ENCODE results near the gene ZNRF2.

The ZNRF2 gene

DNA sequence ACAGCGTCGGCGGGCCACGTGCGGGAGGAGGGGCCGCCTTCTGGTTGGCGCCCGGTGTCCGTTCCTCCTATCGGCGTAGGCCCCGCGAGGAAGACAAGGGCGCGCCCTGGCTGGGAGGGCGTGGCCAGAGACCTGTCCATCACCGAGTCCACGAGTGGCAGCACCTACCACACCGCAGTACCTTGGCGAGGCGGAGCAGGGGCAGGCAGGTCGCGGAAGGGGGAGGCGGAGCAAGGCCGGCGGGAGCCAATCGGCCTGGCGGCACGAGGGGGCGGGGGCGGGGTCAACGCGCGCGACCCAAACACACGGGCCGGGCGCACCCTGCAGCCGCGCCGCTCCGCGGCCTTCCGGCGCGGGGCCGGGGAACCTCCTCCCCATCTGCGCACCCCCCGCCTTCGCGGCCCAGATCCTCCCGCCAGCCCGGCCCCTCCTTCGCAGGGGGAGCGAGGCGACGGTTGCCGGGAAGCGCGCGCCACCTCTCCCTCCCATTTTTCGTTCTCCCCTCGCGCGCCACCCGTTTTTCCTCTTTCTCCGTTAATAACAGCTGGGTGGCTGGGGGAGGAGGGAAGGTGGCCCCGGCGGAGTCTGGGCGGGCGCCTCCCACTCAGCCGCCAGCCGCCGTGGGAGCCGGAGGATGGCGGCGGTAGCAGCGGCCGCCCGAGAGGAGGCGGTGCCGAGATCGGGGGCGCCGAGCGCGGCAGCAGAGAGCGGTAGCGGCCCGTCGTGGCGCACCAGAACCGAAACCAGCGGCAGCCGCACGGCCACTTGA, at the start of gene ZNRF2:
Gene ZNRF2 (plus strand): TSS at position 300 of the 769 bp plus-strand sequence. CDS start 761 bp downstream, outside the sequence.
- DNase-seq (ENCODE audit: low read depth in 2 of 2) = peak; percentile 95 to 97

GRCh38 chr7:30237271-30237695, 47.1 kb upstream of the ZNRF2 start:
- DNase-seq (ENCODE audit: low read depth in 2 of 2) = no peak

DNA sequence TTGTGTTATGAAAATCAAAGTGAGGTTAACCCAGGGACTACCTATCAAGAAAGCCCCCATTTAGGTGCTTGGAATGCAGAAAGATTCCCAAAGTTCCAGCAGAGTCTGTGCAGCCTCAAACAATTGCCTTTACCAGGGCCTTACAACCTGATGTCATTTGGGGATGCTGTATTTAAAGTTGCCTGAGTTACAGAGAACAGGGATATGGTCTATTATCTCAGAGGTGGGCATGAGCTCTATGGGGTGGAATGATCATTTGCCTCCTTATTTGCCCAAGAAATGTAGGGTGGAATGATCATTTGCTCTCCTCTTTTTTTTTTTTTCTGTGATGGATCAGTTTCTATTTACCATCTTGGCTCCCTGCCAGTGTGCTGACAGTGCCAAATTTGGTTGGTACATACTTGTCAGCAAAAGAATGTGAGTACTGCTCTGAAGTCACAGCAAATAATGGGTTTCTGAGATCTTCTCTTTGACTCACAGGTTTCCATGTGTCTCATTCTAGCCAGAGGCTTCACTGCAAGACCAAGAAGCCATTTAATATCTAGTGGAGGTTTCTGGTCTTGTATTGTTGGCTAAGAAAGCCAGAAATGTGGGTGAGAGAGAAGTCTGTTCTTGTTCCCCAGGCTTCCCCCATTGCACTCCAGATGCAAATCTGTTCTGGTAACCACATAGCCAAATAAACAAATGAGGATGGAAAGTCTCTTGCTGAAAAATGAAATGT, 45.5 kb upstream of the ZNRF2 start:
- DNase-seq (ENCODE audit: low read depth in 2 of 2) = no peak

GRCh38 chr7:30240106-30240800, 44.1 kb upstream of the ZNRF2 start:
- DNase-seq (ENCODE audit: low read depth in 2 of 2) = no peak

DNA sequence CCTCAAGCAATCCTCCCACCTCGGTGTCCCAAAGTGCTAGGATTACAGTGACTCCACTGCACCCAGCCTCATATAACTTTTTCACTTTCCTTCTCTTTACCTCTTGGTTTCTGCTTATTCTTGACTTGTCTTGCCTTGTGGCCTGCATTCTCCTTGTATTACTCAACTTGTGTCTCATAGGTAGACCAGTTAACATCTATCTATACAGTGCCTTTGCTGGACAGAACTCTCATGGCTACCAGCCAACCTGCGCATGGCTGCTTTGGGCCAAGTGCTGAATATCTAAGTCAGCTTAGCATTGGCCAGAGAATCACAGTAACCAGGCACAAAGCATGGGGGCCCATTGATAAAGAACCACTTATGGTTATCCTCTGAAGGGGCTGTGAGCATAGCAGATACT, 42.6 kb upstream of the ZNRF2 start:
- DNase-seq (ENCODE audit: low read depth in 2 of 2) = no peak

DNA sequence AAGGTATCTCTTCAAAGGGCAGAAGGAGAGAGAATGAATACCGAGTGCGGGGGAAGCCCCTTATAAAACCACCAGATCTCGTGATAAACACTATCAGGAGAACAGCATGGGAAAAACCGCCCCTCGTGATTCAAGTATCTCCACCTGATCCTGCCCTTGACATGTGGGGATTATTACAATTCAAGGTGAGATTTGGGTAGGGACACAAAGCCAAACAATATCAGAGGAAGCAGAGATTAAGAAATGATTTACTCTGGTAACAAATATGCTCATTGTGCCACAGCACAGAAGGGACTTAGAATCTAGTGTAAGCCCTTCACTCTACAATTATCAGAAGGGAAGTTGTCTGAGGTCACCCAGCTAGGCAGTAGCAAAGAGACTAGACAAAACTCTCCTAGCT, 40.1 kb upstream of the ZNRF2 start:
- no peak for DNase-seq (ENCODE audit: low read depth in 2 of 2)

GRCh38 chr7:30245913-30246312, 38.5 kb upstream of the ZNRF2 start:
- DNase-seq (ENCODE audit: low read depth in 2 of 2) = no peak

DNA sequence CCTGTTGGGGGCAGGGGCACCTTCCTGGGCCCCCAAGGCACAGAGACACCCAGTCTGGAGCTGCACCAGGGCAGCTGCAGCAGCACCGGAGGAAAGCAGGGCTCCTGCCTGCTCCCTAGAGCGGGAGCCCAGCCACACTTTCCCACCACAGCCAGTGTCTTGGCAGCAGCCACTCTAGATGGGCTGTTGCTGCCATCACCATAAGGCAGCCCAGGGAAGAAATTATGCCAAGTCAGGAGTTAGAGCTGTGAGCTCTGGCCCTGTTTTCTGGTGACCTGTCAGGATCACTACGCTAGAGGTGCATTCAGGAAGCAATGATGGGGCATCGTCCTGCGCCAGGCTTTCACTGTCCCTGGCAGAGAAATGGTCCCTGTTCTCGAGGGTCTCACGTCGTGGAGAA, 38.0 kb upstream of the ZNRF2 start:
- DNase-seq (ENCODE audit: low read depth in 2 of 2) = no peak

- no peak for DNase-seq (ENCODE audit: low read depth in 2 of 2)
Observed at GRCh38 chr7:30247541-30248401, 36.6 kb upstream of the ZNRF2 start.

DNA sequence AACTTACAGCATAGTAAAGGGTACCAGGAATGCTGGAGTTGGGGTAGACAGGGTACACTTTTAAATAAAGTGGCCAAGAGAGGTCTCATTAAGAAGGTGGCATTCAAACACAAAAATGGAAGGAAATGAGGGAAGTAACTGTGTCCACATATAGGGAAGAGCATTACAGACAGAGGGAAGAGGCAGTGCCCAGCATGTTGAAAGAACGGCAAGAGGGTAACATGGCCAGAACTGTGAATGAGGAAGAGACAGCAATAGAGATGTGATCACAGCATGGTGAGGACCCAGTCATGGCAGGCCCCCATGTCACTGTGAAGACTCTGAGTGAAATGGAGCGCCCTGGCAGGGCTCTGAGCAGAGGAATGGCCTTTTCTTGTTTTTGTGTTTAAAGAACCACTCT, 35.1 kb upstream of the ZNRF2 start:
- DNase-seq (ENCODE audit: low read depth in 2 of 2) = no peak

DNA sequence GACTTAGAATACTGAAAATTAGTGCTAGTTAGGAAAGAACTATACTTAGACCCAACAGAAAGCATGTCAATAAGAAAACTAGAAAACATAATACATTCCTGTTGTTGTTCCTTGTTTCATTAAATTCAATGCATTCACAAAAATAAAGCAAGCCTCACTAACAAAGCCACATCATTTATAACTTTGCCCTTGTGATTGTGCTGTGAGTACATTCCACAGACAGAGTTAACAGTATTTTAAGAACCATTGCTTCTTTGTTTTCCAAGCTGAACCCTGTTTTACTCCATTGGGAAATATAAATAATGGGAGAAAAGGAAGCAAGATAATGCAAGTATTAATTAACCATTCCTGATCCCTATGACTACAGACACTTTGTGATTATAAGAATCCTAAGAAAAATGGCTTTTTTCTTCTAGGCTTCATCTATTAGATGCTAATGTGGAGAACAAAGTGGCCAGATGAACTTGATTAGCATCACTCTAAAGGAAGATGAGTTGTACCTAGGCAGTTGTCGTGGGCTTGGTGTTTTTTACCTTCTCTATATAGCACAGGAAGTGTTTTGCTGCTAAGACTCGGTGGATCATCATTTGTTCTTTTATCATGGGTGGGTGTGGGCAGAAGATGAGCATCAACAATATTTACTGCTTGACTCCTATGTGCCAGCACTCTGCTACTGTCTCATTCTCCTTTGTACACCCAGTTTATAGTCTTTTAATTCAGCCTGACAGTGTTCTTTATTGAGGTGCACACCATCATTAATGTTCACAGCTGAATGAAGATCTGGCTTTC, 34.2 kb upstream of the ZNRF2 start:
- DNase-seq (ENCODE audit: low read depth in 2 of 2) = no peak

GRCh38 chr7:30251708-30252329, 32.6 kb upstream of the ZNRF2 start:
- no peak for DNase-seq (ENCODE audit: low read depth in 2 of 2)

DNA sequence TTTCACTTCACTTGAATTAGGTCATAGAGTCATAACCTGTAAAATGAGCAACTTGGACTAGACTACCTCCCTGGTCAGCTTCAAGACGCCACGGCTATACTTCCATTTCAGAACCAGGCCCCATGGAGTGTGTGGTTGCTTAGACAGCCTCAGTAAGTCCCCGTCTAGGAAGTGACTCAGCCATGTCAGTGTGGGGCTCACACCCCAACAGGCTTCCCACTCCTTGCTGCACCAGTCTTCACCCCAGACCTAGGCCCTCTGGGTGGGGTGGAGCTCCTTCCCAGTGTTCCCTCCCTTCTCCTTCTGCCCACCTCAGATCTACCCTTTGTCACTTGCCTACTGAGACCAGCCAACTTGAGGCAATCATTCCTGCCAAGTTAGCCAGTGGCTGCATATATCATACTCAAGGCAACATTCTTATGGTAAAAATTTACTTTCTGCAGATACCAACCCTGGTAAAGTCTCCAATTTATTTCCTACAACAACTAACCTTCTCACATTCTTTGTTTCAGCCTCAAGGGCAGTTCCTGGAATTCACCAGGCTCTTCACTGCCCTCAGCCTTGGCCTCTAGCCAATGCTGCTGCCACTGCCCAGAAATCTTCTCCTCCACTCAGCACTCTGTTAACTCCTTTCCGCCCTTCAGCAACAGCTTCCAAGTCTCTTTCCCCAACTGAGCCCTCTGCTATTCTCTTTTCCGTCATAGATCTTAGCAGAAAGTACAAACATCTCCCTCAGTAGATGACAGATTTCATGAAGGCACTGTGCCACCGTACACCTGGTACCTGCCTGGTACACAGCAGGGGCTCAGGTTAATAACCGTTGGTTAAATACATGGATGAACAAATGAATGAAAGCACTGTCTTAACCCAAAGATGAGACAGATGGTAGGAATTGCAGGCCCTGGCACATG, 31.3 kb upstream of the ZNRF2 start:
- no peak for DNase-seq (ENCODE audit: low read depth in 2 of 2)

DNA sequence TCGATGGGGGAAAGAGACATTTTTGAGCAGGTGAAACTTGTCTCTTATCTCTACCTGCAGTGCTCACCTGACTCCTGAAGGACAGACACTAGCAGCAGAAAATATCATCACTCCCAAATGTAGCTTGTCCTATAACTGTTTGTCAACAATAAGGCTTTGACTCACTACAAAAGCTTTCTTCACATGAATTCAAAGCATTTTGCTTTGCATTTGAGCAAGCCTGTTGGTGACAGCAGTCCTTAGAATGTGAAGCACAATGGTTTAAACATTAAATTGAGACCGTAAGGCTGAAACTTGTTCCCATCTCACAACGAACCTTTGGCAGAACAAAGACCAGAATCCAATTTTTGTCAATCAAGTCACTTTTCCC, 30.6 kb upstream of the ZNRF2 start:
- DNase-seq (ENCODE audit: low read depth in 2 of 2) = no peak

- DNase-seq (ENCODE audit: low read depth in 2 of 2) = no peak
Observed at GRCh38 chr7:30254248-30254647, 30.1 kb upstream of the ZNRF2 start.

- no peak for DNase-seq (ENCODE audit: low read depth in 2 of 2)
Observed at GRCh38 chr7:30254717-30255063, 29.7 kb upstream of the ZNRF2 start.

GRCh38 chr7:30255064-30255769, 29.2 kb upstream of the ZNRF2 start:
- DNase-seq (ENCODE audit: low read depth in 2 of 2) = no peak

- DNase-seq (ENCODE audit: low read depth in 2 of 2) = no peak
Observed at GRCh38 chr7:30256349-30256858, 28.0 kb upstream of the ZNRF2 start.

Measured in stimulated activated CD4-positive, alpha-beta T cell treated with anti-CD3 and anti-CD28 coated beads, Interleukin-1b, Interleukin-23, amount 100 ng/mL, for 4 hours (primary cell).